CD14-positive monocyte (primary cell): ENCODE results near the gene MPLKIP. TPM values are rescaled to one million over a fixed set of nuclear protein-coding genes. Genes with fewer than 3 reads are reported as not detected.

Source experiments
- DNase-seq, 3 donors: peaks; one replicate each; pipeline ENCODE4 v3.0.0-alpha.2; 2011 to 2022
- H2AFZ ChIP-seq: 2 replicates; pipeline ENCODE4 v1.6.0; 2012; ENCODE audit warnings: mild to moderate bottlenecking, low read depth, low read length, inconsistent platforms; ENCODE audit not compliant: insufficient read depth, poor library complexity, severe bottlenecking
- H3K27ac ChIP-seq, 2 donors: 1 replicate in 1 of 2; 2 replicates in 1 of 2; pipeline ENCODE4 v1.5.1; 2012 to 2013; ENCODE audit warnings: low read length in 2 of 2, control low read depth in 1 of 2, inconsistent platforms in 1 of 2, low read depth in 1 of 2, mild to moderate bottlenecking in 1 of 2
- H3K27me3 ChIP-seq, 2 donors: one replicate each; pipeline versions ENCODE4 v1.6.0 to v1.6.1; 2011 to 2013; ENCODE audit warnings: low read length in 2 of 2; ENCODE audit not compliant: control insufficient read depth in 2 of 2, insufficient read depth in 2 of 2
- H3K36me3 ChIP-seq, 2 donors: replicated peaks in 1 of 2; 1 replicate in 1 of 2; 2 replicates in 1 of 2; pipeline versions ENCODE4 v1.5.1 to v1.6.1; 2012 to 2013; ENCODE audit warnings: low read length in 2 of 2, control low read depth in 1 of 2, inconsistent platforms in 1 of 2, mild to moderate bottlenecking in 1 of 2; ENCODE audit not compliant: insufficient read depth in 2 of 2, control insufficient read depth in 1 of 2
- H3K4me1 ChIP-seq, 2 donors: 1 replicate in 1 of 2; 2 replicates in 1 of 2; pipeline versions ENCODE4 v1.5.1 to v1.6.1; 2012 to 2013; ENCODE audit warnings: low read length in 2 of 2, control low read depth in 1 of 2, inconsistent platforms in 1 of 2, mild to moderate bottlenecking in 1 of 2, moderate library complexity in 1 of 2; ENCODE audit not compliant: insufficient read depth in 2 of 2, control insufficient read depth in 1 of 2
- H3K4me2 ChIP-seq: replicated peaks from 2 replicates; pipeline ENCODE3; 2012; ENCODE audit warnings: low read length, moderate library complexity, mild to moderate bottlenecking; ENCODE audit not compliant: poor library complexity, severe bottlenecking; ENCODE audit errors: extremely low read depth
- H3K4me3 ChIP-seq, 3 experiments: fragments of 200-600 bp in 1 of 3; sonication (generic) in 1 of 3; replicated peaks in 1 of 3; 1 replicate in 2 of 3; 2 replicates in 1 of 3; pipeline ENCODE4 v1.5.1; 2011 to 2013; ENCODE audit warnings: low read length in 3 of 3, mild to moderate bottlenecking in 3 of 3, control low read depth in 2 of 3, low read depth in 2 of 3, inconsistent platforms in 1 of 3, moderate library complexity in 1 of 3
- H3K79me2 ChIP-seq: 2 replicates; pipeline ENCODE4 v1.6.0; 2012; ENCODE audit warnings: mild to moderate bottlenecking, control low read depth, inconsistent platforms, low read length, moderate library complexity; ENCODE audit not compliant: insufficient read depth
- H3K9ac ChIP-seq: 2 replicates; pipeline ENCODE4 v1.6.0; 2017; ENCODE audit warnings: low read length, mild to moderate bottlenecking; ENCODE audit not compliant: insufficient read depth, poor library complexity, severe bottlenecking
- H3K9me3 ChIP-seq, 2 donors: replicated peaks in 1 of 2; 1 replicate in 1 of 2; 2 replicates in 1 of 2; pipeline versions ENCODE4 v1.5.1 to v1.6.1; 2012 to 2013; ENCODE audit warnings: low read length in 2 of 2, control low read depth in 1 of 2; ENCODE audit not compliant: control insufficient read depth in 1 of 2, insufficient read depth in 1 of 2
- H4K20me1 ChIP-seq: 2 replicates; pipeline ENCODE4 v1.6.0; 2012; ENCODE audit warnings: mild to moderate bottlenecking, low read length, control low read depth, moderate library complexity; ENCODE audit not compliant: insufficient read depth
- H3K27ac Mint-ChIP-seq, 7 donors: one replicate each; pipeline ENCODE4 v1.8.0; 2020; ENCODE audit warnings: mild to moderate bottlenecking in 7 of 7, mixed read lengths in 7 of 7, moderate library complexity in 6 of 7, inconsistent platforms in 2 of 7
- H3K27me3 Mint-ChIP-seq, 3 donors: one replicate each; pipeline ENCODE4 v1.8.0; 2021 to 2022; ENCODE audit warnings: low read depth in 3 of 3, mild to moderate bottlenecking in 3 of 3, mixed read lengths in 3 of 3, moderate library complexity in 3 of 3, inconsistent platforms in 1 of 3
- H3K36me3 Mint-ChIP-seq, 2 donors: one replicate each; pipeline ENCODE4 v1.8.0; 2020; ENCODE audit warnings: mixed read lengths in 2 of 2, inconsistent platforms in 1 of 2, mild to moderate bottlenecking in 1 of 2
- H3K4me1 Mint-ChIP-seq: one replicate; pipeline ENCODE4 v1.8.0; 2020; ENCODE audit warnings: mild to moderate bottlenecking, mixed read lengths
- H3K4me3 Mint-ChIP-seq, 2 donors: one replicate each; pipeline ENCODE4 v1.8.0; 2020; ENCODE audit warnings: mild to moderate bottlenecking in 2 of 2, mixed read lengths in 2 of 2, moderate library complexity in 1 of 2
- H3K9me3 Mint-ChIP-seq, 7 donors: one replicate each; pipeline ENCODE4 v1.8.0; 2020 to 2022; ENCODE audit warnings: mixed read lengths in 7 of 7, mild to moderate bottlenecking in 6 of 7, moderate library complexity in 6 of 7, inconsistent platforms in 2 of 7
- WGBS: methylation state at CpG from one replicate; pipeline ENCODE4 v1.1.5; 2013; ENCODE audit warnings: missing lambda C conversion rate; ENCODE audit not compliant: insufficient coverage; 5-methylcytosine and 5-hydroxymethylcytosine counted together
- intact Hi-C, 2 donors: fragments of 100-400 bp; cut with micrococcal nuclease; formaldehyde crosslinking; loops; one replicate each; pipeline versions ENCODE4 v1.15.0 to v1.15.1; 2023
- polyA plus RNA-seq, 3 donors: library from polyadenylated mRNA; depleted of rRNA in 1 of 3; unstranded in 2 of 3; stranded (reverse) in 1 of 3; fragments of 300-500 nt in 2 of 3; fragments of >200 nt in 1 of 3; fragmentation: Illumina TruSeq in 2 of 3; gene quantifications; 1 replicate in 2 of 3; 2 replicates in 1 of 3; pipeline ENCODE4 v1.2.3, GENCODE V29; 2012 to 2021
- small RNA-seq: library from RNA; depleted of rRNA; stranded (forward); fragments of <200 nt; gene quantifications from one replicate; pipeline ENCODE3, GENCODE V24; 2012; ENCODE audit warnings: low read depth; ENCODE audit not compliant: insufficient read length
- TF ChIP-seq, protein P1 (sequence below): fragments of 200-600 bp; IDR thresholded peaks from one replicate; pipeline ENCODE4 v1.8.0; 2022; ENCODE audit warnings: antibody characterized with exemption, mild to moderate bottlenecking

MPLKIP gene
- polyA plus RNA-seq, 3 donors = 17.4 to 71.8 (median 64.0) TPM

DNA sequence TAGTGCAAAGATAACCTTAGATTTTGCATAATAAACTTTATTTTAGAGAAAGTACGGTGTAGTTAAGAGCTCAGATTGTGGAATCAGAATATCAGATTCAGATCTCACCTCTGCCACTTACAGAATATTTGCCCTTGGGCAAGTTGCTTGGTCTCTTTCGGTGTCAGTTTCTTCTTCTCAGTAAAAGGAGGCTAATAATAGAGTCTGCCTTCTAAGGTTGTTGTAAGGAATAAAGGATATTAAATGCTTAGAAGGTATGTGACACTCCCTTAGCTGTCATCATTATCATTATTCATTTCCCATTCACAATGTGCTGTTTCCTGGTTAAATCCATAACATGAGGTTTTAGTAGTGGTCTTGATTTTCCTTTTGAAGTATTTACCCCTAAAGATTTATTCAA lies 42.2 kb downstream of the MPLKIP start:
- no peaks in the 10 kb centered on the region for H3K27me3 Mint-ChIP-seq
- no peak overlapping the region for H3K4me3 Mint-ChIP-seq
- TF ChIP-seq, protein P1, sequence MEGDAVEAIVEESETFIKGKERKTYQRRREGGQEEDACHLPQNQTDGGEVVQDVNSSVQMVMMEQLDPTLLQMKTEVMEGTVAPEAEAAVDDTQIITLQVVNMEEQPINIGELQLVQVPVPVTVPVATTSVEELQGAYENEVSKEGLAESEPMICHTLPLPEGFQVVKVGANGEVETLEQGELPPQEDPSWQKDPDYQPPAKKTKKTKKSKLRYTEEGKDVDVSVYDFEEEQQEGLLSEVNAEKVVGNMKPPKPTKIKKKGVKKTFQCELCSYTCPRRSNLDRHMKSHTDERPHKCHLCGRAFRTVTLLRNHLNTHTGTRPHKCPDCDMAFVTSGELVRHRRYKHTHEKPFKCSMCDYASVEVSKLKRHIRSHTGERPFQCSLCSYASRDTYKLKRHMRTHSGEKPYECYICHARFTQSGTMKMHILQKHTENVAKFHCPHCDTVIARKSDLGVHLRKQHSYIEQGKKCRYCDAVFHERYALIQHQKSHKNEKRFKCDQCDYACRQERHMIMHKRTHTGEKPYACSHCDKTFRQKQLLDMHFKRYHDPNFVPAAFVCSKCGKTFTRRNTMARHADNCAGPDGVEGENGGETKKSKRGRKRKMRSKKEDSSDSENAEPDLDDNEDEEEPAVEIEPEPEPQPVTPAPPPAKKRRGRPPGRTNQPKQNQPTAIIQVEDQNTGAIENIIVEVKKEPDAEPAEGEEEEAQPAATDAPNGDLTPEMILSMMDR = no peak
- H3K27ac Mint-ChIP-seq = no peak overlapping the region
- DNase-seq = no peak
- WGBS = no CpG with 5 or more reads among the region's 2 CpGs
- Histone ChIP-seq H2AFZ (no peak overlapping the region), H3K27ac (no peak overlapping the region), H3K4me3 (no peak overlapping the region), H3K9me3 (no peaks in the 10 kb centered on the region), H3K79me2 (no peaks in the 10 kb centered on the region), H3K4me1 (no peaks in the 10 kb centered on the region), H3K27me3 (no peaks in the 10 kb centered on the region), H4K20me1 (peaks cover 8% of the 10 kb centered on the region), H3K4me2 (no peak overlapping the region), H3K9ac (no peak overlapping the region), H3K36me3 (peaks cover 83 to 95% of the 10 kb centered on the region in 2 donors)
- intact Hi-C loops = no loop called here
- no peaks in the 10 kb centered on the region for H3K4me1 Mint-ChIP-seq
- H3K9me3 Mint-ChIP-seq = peaks cover 0 to 2% (median 0%) of the 10 kb centered on the region in 7 donors
- peaks cover 66 to 89% of the 10 kb centered on the region in 2 donors for H3K36me3 Mint-ChIP-seq

GRCh38 chr7:40077849-40078248 lies 56.6 kb downstream of the MPLKIP start:
- intact Hi-C loops = no loop called here
- no peaks in the 10 kb centered on the region for H3K79me2 ChIP-seq
- peaks cover 15 to 32% of the 10 kb centered on the region in 2 donors for H3K36me3 ChIP-seq
- Mint-ChIP-seq H3K27ac (peak overlapping the region; percentile 43 to 84 (median 76)), H3K27me3 (no peaks in the 10 kb centered on the region), H3K36me3 (peaks cover 15 to 23% of the 10 kb centered on the region in 2 donors), H3K9me3 (no peaks in the 10 kb centered on the region), H3K4me1 (peaks cover 12% of the 10 kb centered on the region), H3K4me3 (no peak overlapping the region)
- no CpG with 5 or more reads among the region's 3 CpGs for WGBS
- no peak overlapping the region for H2AFZ ChIP-seq
- no peak overlapping the region for H3K4me3 ChIP-seq
- TF ChIP-seq, protein P1 = no peak
- H3K4me1 ChIP-seq = peaks cover 4 to 11% of the 10 kb centered on the region in 2 donors
- H3K9me3 ChIP-seq = no peaks in the 10 kb centered on the region
- peak overlapping the region; percentile 19 to 57 for H3K27ac ChIP-seq
- no peaks in the 10 kb centered on the region for H3K27me3 ChIP-seq
- H4K20me1 ChIP-seq = no peaks in the 10 kb centered on the region
- peak; percentile 32 to 57 (median 37) for DNase-seq
- H3K4me2 ChIP-seq = peak overlapping the region; percentile 20
- H3K9ac ChIP-seq = peak overlapping the region; percentile 15

Small RNA genes within 50 kb of the gene (small RNA-seq; reads per million reads assigned to genes)
- gene AC006023.1 = not detected
- gene AC006023.2 = not detected

Other genes starting within 250 kb of the MPLKIP start
- gene CDK13, start 184.4 kb downstream of the MPLKIP start, polyA plus RNA-seq = 10 to 100 TPM in 2 of 3 donors, 1 to 10 TPM in 1; 8.8 to 25.7 (median 11.2) TPM
- not detected for gene SUGCT, start 383 bp upstream of the MPLKIP start, polyA plus RNA-seq